Erythroblast (primary cell): ENCODE measurements around the gene RNF38.

Experiments
- GATA1 ChIP-seq: IDR thresholded peaks from 2 replicates; pipeline ENCODE4 v1.6.1; 2011; ENCODE audit warnings: low read depth, mild to moderate bottlenecking, control low read depth, low read length, moderate library complexity
- POLR2A ChIP-seq: IDR thresholded peaks from 2 replicates; pipeline ENCODE4 v1.6.1; 2011; ENCODE audit warnings: mild to moderate bottlenecking, low read length

DNA sequence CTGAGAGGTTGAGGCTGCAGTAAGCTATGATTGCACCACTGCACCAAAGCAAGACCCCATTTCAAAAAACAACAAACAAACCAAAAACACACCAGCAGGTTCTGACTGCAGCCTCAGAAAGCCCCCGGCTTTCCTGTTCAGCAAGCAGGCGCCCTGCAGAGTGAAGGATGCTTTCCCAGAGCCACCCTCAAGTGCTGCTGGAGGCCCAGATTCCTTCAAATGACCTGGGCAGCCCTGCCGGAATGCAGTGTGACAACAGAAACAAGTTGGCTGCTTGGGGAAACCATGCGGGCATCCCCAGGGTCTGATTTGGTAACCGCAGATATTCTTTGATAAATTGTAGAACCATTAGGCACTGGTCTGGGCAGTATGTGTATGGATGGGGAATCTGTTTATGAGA, 106.2 kb downstream of the RNF38 start:
- no peak for TF ChIP-seq POLR2A
- TF ChIP-seq GATA1: no peak
